Thymus (tissue), 11 donors: ENCODE measurements around the gene PSRC1. TPM values are rescaled to one million over a fixed set of nuclear protein-coding genes. Genes with fewer than 3 reads are reported as not detected.
A peak's percentile ranks its signal among the peaks of the same experiment; 100 is the strongest.

ENCODE experiments used
- DNase-seq, 9 donors: peaks; one replicate each; pipeline ENCODE4 v3.0.0-alpha.2; 2013; ENCODE audit warnings: low spot score in 9 of 9, low read depth in 6 of 9, missing footprints in 1 of 9
- H3K27ac ChIP-seq, 2 donors: one replicate each; pipeline ENCODE4 v1.5.1; 2013; ENCODE audit warnings: control low read depth in 1 of 2, low read depth in 1 of 2, low read length in 1 of 2, mild to moderate bottlenecking in 1 of 2, moderate library complexity in 1 of 2
- H3K27me3 ChIP-seq, 2 donors: one replicate each; pipeline ENCODE4 v1.5.1; 2013; ENCODE audit warnings: low read length in 1 of 2; ENCODE audit not compliant: control insufficient read depth in 2 of 2, insufficient read depth in 1 of 2
- H3K36me3 ChIP-seq, 2 donors: one replicate each; pipeline ENCODE4 v1.5.1; 2013; ENCODE audit warnings: low read length in 1 of 2, mild to moderate bottlenecking in 1 of 2, moderate library complexity in 1 of 2; ENCODE audit not compliant: control insufficient read depth in 2 of 2, insufficient read depth in 2 of 2
- H3K4me1 ChIP-seq, 2 donors: one replicate each; pipeline ENCODE4 v1.5.1; 2013; ENCODE audit warnings: low read length in 2 of 2; ENCODE audit not compliant: control insufficient read depth in 2 of 2, insufficient read depth in 2 of 2
- H3K4me3 ChIP-seq, 2 donors: one replicate each; pipeline ENCODE4 v1.5.1; 2013; ENCODE audit warnings: low read length in 2 of 2, control low read depth in 1 of 2, mild to moderate bottlenecking in 1 of 2
- H3K9me3 ChIP-seq, 2 donors: one replicate each; pipeline ENCODE4 v1.5.1; 2013; ENCODE audit warnings: low read length in 1 of 2, mild to moderate bottlenecking in 1 of 2; ENCODE audit not compliant: control insufficient read depth in 2 of 2, insufficient read depth in 1 of 2
- WGBS: extraction: QIAGEN DNeasy Blood & Tissue Kit; methylation state at CpG from one replicate; pipeline ENCODE4 v1.1.7; 2013; 5-methylcytosine and 5-hydroxymethylcytosine counted together
- polyA plus RNA-seq: library from polyadenylated mRNA; stranded (reverse); fragments of 200-250 nt; gene quantifications from one replicate; pipeline ENCODE4 v1.2.3, GENCODE V29; 2013
- total RNA-seq: library from RNA; stranded (reverse); fragments of 120-200 nt; gene quantifications from one replicate; pipeline ENCODE4 v1.2.4, GENCODE V29; 2013
- donor health status: healthy.

The PSRC1 gene
- total and polyA plus RNA-seq, 2 donors = 5.8 to 16.6 TPM

DNA sequence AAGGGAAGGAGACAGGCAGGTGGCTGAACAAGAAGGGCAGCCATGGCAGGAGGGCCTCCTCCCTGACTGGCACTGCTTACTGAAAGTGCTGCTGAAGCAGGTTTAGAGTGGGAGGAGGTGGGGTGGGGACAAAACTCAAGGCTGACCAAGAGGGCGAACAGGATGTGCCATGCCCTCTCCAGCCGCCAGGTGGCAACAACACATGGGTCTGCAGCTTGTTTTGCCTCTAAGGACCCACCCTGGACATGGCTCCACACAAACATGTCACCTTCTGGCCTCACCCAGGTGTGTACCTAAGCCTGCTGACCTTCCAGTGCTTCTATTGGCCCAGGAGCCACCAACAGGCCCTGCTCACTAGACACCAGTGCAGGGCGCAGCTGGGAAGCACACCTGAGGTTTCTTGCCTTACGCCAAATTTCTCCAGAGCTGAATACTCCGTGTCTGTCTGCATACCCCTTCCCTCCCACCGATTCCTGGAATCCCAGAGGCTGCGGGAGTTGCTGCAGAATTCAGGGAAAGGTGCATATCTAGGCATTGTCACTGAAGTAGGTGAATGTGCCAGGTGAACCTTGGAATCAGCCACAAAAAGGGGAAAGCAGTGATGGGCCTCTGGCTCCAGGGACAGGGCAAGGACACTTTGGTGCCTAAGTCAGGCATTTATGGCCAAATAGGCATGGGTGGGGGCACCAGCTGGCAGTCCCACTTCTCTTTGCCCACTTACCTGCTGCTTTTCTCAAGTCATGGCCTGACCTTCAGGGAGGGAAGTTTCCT, 5.3 kb downstream of the PSRC1 start:
- no peaks in the 10 kb centered on the region for H3K27me3 ChIP-seq
- no peak overlapping the region for H3K27ac ChIP-seq
- H3K36me3 ChIP-seq = peaks cover 7 to 18% of the 10 kb centered on the region in 2 donors
- 80% methylated on average over 7 of the region's 7 CpGs for WGBS
- H3K9me3 ChIP-seq = peaks cover 0 to 2% of the 10 kb centered on the region in 2 donors
- DNase-seq = peak in 8 of 9 donors; percentile 18 to 67 (median 42)
- no peak overlapping the region for H3K4me3 ChIP-seq
- peaks cover 11 to 25% of the 10 kb centered on the region in 2 donors for H3K4me1 ChIP-seq

DNA sequence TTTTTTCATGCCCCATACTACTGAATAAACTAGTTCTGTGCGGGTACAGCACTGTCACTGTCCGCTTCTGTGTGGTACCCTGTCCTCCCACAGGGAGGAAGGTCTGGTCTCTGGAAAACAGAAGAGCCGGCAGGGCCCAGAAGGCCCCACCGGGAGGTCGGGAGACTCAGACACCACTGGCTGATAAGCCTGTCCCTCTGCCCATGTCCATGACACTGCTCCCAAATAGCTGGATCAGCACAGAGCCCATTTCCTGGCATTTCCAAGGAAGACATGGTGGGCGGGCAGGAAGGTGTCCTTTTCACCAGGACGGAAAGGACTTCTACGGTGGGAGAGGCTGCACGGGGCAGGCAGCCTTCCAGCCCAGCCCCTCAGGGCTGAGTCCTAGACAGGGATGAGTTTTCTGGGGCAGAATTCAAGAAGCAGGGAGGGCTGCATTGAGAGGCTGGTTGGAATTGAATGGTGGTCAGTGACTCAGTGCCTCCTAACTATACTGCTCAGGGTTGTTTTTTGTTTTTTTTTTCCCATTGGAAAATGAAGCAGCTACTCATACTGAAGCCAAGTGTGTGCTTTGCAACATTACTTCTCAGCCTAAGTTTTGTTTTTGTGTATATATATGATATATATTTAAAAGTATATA, 7.1 kb downstream of the PSRC1 start:
- WGBS = 94% methylated on average over 9 of the region's 9 CpGs
- no peak overlapping the region for H3K27ac ChIP-seq
- H3K36me3 ChIP-seq = peaks cover 6 to 18% of the 10 kb centered on the region in 2 donors
- no peak for DNase-seq
- peaks cover 0 to 12% of the 10 kb centered on the region in 2 donors for H3K4me1 ChIP-seq
- H3K9me3 ChIP-seq = peaks cover 0 to 2% of the 10 kb centered on the region in 2 donors
- no peak overlapping the region for H3K4me3 ChIP-seq
- H3K27me3 ChIP-seq = no peaks in the 10 kb centered on the region

DNA sequence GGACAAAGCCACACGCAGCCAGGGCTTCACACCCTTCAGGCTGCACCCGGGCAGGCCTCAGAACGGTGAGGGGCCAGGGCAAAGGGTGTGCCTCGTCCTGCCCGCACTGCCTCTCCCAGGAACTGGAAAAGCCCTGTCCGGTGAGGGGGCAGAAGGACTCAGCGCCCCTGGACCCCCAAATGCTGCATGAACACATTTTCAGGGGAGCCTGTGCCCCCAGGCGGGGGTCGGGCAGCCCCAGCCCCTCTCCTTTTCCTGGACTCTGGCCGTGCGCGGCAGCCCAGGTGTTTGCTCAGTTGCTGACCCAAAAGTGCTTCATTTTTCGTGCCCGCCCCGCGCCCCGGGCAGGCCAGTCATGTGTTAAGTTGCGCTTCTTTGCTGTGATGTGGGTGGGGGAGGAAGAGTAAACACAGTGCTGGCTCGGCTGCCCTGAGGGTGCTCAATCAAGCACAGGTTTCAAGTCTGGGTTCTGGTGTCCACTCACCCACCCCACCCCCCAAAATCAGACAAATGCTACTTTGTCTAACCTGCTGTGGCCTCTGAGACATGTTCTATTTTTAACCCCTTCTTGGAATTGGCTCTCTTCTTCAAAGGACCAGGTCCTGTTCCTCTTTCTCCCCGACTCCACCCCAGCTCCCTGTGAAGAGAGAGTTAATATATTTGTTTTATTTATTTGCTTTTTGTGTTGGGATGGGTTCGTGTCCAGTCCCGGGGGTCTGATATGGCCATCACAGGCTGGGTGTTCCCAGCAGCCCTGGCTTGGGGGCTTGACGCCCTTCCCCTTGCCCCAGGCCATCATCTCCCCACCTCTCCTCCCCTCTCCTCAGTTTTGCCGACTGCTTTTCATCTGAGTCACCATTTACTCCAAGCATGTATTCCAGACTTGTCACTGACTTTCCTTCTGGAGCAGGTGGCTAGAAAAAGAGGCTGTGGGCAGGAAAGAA, 8.1 kb downstream of the PSRC1 start:
- H3K27ac ChIP-seq = no peak overlapping the region

DNA sequence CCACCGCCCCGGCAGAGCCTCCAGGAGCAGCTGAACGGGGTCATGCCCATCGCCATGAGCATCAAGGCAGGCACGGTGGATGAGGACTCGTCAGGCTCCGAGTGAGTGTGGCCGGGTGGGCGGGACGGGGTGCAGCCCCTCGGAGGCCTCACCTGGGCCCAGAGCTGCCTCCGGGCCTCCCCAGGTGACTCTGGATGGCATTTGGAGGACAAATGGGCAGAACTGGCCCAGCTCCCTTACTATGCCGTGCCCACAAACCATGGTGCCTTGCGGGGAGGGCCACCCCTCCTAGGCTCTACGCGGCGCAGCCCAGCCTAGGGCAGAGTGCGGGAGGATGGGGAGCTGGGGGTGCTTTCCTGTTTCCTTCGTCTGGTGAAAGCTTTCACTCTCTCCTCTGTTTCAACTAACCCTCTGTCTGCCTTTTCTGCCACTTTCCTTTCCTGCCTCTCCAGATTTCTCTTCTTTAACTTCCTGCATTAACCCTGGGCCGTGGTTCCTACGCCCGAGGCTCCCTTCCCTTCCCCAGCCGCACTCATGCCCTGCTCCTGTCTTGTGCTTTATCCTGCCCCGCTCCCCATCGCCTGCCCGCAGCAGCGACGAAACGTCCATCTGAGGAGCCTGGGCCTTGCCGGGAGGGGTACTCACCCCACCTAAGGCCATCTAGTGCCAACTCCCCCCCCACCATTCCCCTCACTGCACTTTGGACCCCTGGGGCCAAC, 9.2 kb downstream of the PSRC1 start:
- H3K9me3 ChIP-seq = peaks cover 0 to 2% of the 10 kb centered on the region in 2 donors
- 61% methylated on average over 30 of the region's 30 CpGs for WGBS
- H3K4me3 ChIP-seq = no peak overlapping the region
- H3K4me1 ChIP-seq = peaks cover 0 to 12% of the 10 kb centered on the region in 2 donors
- DNase-seq = no peak
- peaks cover 5 to 8% of the 10 kb centered on the region in 2 donors for H3K36me3 ChIP-seq
- no peaks in the 10 kb centered on the region for H3K27me3 ChIP-seq
- no peak overlapping the region for H3K27ac ChIP-seq

More for the DNA sequence above, 8.1 kb downstream of the PSRC1 start:
- H3K4me1 ChIP-seq = peaks cover 0 to 12% of the 10 kb centered on the region in 2 donors
- 75% methylated on average over 24 of the region's 24 CpGs for WGBS
- H3K27me3 ChIP-seq = no peaks in the 10 kb centered on the region
- no peak for DNase-seq
- no peak overlapping the region for H3K4me3 ChIP-seq
- peaks cover 5 to 8% of the 10 kb centered on the region in 2 donors for H3K36me3 ChIP-seq
- peaks cover 0 to 2% of the 10 kb centered on the region in 2 donors for H3K9me3 ChIP-seq

DNA sequence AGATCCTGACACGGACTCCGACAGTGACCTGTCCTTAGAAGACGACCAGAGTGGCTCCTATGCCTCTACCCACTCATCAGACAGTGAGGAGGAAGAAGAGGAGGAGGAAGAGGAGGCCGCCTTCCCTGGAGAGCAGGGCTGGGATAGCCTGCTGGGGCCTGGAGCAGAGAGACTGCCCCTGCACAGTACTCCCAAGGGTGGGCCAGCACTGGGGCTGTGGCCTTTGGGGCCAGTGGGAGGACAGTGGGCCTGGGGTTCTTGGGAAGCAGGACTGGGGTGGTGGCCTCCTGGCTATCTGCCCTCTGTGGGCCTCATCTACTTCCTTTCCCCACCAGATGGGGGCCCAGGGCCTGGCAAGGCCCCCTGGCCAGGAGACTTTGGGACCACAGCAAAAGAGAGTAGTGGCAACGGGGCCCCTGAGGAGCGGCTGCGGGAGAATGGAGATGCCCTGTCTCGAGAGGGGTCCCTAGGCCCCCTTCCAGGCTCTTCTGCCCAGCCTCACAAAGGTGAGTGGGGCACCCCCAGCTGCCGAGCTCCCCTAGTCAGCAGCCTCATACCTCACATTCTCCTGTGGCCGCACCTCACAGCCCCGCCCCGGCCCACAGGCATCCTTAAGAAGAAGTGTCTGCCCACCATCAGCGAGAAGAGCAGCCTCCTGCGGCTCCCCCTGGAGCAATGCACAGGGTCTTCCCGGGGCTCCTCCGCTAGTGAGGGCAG, 10.0 kb downstream of the PSRC1 start:
- H3K9me3 ChIP-seq = peaks cover 0 to 2% of the 10 kb centered on the region in 2 donors
- H3K36me3 ChIP-seq = peaks cover 2 to 8% of the 10 kb centered on the region in 2 donors
- WGBS = 95% methylated on average over 16 of the region's 16 CpGs
- no peak overlapping the region for H3K4me3 ChIP-seq
- no peak for DNase-seq
- no peaks in the 10 kb centered on the region for H3K27me3 ChIP-seq
- H3K4me1 ChIP-seq = peaks cover 0 to 12% of the 10 kb centered on the region in 2 donors
- H3K27ac ChIP-seq = no peak overlapping the region

- Histone ChIP-seq H3K36me3 (peaks cover 0 to 12% of the 10 kb centered on the region in 2 donors), H3K4me3 (no peak overlapping the region), H3K4me1 (peaks cover 0 to 8% of the 10 kb centered on the region in 2 donors), H3K9me3 (no peaks in the 10 kb centered on the region), H3K27ac (no peak overlapping the region), H3K27me3 (no peaks in the 10 kb centered on the region)
- 97% methylated on average over 13 of the region's 13 CpGs for WGBS
- DNase-seq = no peak
These were observed 10.7 kb downstream of the PSRC1 start for GRCh38 chr1:109272021-109272799.

DNA sequence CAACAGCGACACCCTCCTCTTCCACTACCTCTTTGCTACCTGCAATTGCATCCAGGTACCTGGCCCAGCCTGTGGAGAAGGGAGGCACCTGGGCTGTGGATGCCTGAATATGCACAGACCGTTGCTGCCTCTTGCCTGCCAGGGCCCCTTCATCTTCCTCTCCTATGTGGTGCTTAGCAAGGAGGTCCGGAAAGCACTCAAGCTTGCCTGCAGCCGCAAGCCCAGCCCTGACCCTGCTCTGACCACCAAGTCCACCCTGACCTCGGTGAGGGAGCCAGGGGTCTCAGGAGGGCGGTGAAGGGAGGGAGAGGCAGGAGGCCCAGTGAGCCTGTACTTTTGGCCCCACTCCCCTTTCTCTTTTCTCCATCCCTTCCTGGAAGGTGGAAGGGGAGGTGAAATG, 11.5 kb downstream of the PSRC1 start:
- Histone ChIP-seq H3K27ac (no peak overlapping the region), H3K4me1 (peaks cover 0 to 8% of the 10 kb centered on the region in 2 donors), H3K27me3 (no peaks in the 10 kb centered on the region), H3K4me3 (no peak overlapping the region), H3K9me3 (no peaks in the 10 kb centered on the region), H3K36me3 (peaks cover 0 to 12% of the 10 kb centered on the region in 2 donors)
- DNase-seq = no peak
- WGBS = 99% methylated on average over 6 of the region's 6 CpGs
